HepG2 (cell line): ENCODE data around the gene CADM4. TPM values are rescaled to one million over a fixed set of nuclear protein-coding genes. Genes with fewer than 3 reads are reported as not detected.

Experiments
- DNMT3B ChIP-seq: conservative IDR thresholded peaks from 2 replicates; pipeline ENCODE4 v1.6.1; 2016; ENCODE audit warnings: missing biosample characterization, control low read depth
- PRPF4 ChIP-seq: fragments of 200-400 bp; formaldehyde crosslinking; IDR thresholded peaks from 2 replicates; pipeline ENCODE4 v1.6.1; 2016; ENCODE audit warnings: low read length, low read depth; ENCODE audit not compliant: poor library complexity, severe bottlenecking
- REXO4 ChIP-seq: sonication (generic); formaldehyde crosslinking; IDR thresholded peaks from 2 replicates; pipeline ENCODE4 v1.8.0; 2022; ENCODE audit warnings: missing genetic modification reagents, mild to moderate bottlenecking, borderline replicate concordance
- ZBTB4 ChIP-seq: sonication (generic); formaldehyde crosslinking; IDR thresholded peaks from 2 replicates; pipeline ENCODE4 v1.4.0; 2020; ENCODE audit warnings: missing genetic modification reagents, mild to moderate bottlenecking, borderline replicate concordance
- ZFP36L2 ChIP-seq: sonication (generic); formaldehyde crosslinking; IDR thresholded peaks from 2 replicates; pipeline ENCODE4 v1.4.0; 2020; ENCODE audit warnings: missing genetic modification reagents
- ZFP41 ChIP-seq: sonication (generic); formaldehyde crosslinking; IDR thresholded peaks from 2 replicates; pipeline ENCODE4 v1.4.0; 2020; ENCODE audit warnings: mild to moderate bottlenecking, missing genetic modification reagents, borderline replicate concordance
- ZNF574 ChIP-seq: sonication (generic); formaldehyde crosslinking; IDR thresholded peaks from 2 replicates; pipeline ENCODE4 v1.4.0; 2020; ENCODE audit warnings: missing genetic modification reagents
- ZNF615 ChIP-seq: sonication (generic); formaldehyde crosslinking; IDR thresholded peaks from 2 replicates; pipeline ENCODE4 v1.5.0; 2020; ENCODE audit warnings: mild to moderate bottlenecking, missing genetic modification reagents, borderline replicate concordance
- ZNF878 ChIP-seq: sonication (generic); formaldehyde crosslinking; IDR thresholded peaks from 2 replicates; pipeline ENCODE4 v1.8.1; 2023; ENCODE audit warnings: mild to moderate bottlenecking, missing genetic modification reagents, moderate library complexity
- ZSCAN29 ChIP-seq: sonication (generic); formaldehyde crosslinking; conservative IDR thresholded peaks from 2 replicates; pipeline ENCODE4 v1.4.0; 2020; ENCODE audit warnings: mild to moderate bottlenecking, missing genetic modification reagents
- polyA plus RNA-seq, 8 experiments: library from polyadenylated mRNA; depleted of rRNA in 3 of 8; stranded (reverse) in 7 of 8; unstranded in 1 of 8; fragments of >200 nt; fragmentation: Illumina TruSeq in 4 of 8; extraction: Trizol in 4 of 8; gene quantifications; 2 replicates each; pipeline versions ENCODE4 v1.2.1 to v1.2.3, GENCODE V29; 2011 to 2016; ENCODE audit warnings: low read depth in 4 of 8, missing spikeins in 1 of 8, mixed read lengths in 1 of 8; ENCODE audit not compliant: insufficient read depth in 1 of 8
- total RNA-seq, 5 experiments: library from RNA; depleted of rRNA; stranded (reverse); fragments of >200 nt; fragmentation: Illumina TruSeq; extraction: Trizol; gene quantifications; 2 replicates each; pipeline ENCODE4 v1.2.3, GENCODE V29; 2016; ENCODE audit warnings: low read depth in 1 of 5

Gene CADM4
- total and polyA plus RNA-seq, 2 of the 13 experiments (the other 11 are each of a cell fraction or from before 2014, with no cell fraction given), result 8.5 to 16.0 TPM

GRCh38 chr19:43620061-43621001, 19.3 kb downstream of the CADM4 start (continued):
- TF ChIP-seq REXO4 (CRISPR knock-in tag), result no peak
- no peak for TF ChIP-seq PRPF4
- TF ChIP-seq ZBTB4 (CRISPR knock-in tag), result peak; percentile 78; the same call in 1 of the 2 replicates
- no peak for TF ChIP-seq ZNF574
- no peak for TF ChIP-seq DNMT3B
- TF ChIP-seq ZNF878 (CRISPR knock-in tag), result no peak
- no peak for TF ChIP-seq ZNF615 (CRISPR knock-in tag)
- TF ChIP-seq ZSCAN29 (CRISPR knock-in tag), result no peak
- TF ChIP-seq ZFP41 (CRISPR knock-in tag), result no peak
- no peak for TF ChIP-seq ZFP36L2
